ENCODE measurements around the gene GMDS. TPM values are rescaled to one million over a fixed set of nuclear protein-coding genes. Genes with fewer than 3 reads are reported as not detected.

The GMDS gene
- polyA plus RNA-seq, 1 of the 3 experiments (the other 2 are of a cell fraction), result 12.3 TPM

GRCh38 chr6:2124260-2124709 is 121.1 kb downstream of the GMDS start:
- ChIA-PET POLR2A (no interaction called here), CTCF (interaction anchor here (1.5 kb wide), 1 partner anchor 15 kb away, joined by 5 read pairs; no protein-coding TSS in a partner anchor)
- 86% methylated on average over 11 of the region's 11 CpGs for WGBS (ENCODE audit: low lambda C conversion rate)
- TF ChIP-seq, protein P1, sequence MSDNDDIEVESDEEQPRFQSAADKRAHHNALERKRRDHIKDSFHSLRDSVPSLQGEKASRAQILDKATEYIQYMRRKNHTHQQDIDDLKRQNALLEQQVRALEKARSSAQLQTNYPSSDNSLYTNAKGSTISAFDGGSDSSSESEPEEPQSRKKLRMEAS (IDR thresholded peaks at IDR 0.05; ENCODE audit: low read depth), result no peak
- TF ChIP-seq TCF12 (IDR thresholded peaks at IDR 0.05), result no peak
- TF ChIP-seq, protein P2, sequence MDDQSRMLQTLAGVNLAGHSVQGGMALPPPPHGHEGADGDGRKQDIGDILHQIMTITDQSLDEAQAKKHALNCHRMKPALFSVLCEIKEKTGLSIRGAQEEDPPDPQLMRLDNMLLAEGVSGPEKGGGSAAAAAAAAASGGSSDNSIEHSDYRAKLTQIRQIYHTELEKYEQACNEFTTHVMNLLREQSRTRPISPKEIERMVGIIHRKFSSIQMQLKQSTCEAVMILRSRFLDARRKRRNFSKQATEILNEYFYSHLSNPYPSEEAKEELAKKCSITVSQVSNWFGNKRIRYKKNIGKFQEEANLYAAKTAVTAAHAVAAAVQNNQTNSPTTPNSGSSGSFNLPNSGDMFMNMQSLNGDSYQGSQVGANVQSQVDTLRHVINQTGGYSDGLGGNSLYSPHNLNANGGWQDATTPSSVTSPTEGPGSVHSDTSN (IDR thresholded peaks at IDR 0.05), result no peak
- TF ChIP-seq TAF1 (IDR thresholded peaks at IDR 0.05; ENCODE audit: borderline replicate concordance, low read depth, low read length), result no peak
- no peak for TF ChIP-seq RXRA (IDR thresholded peaks at IDR 0.05; ENCODE audit: borderline replicate concordance, low read depth)
- no peak for TF ChIP-seq ZBTB33 (IDR thresholded peaks at IDR 0.05; ENCODE audit: borderline replicate concordance, low read depth)
- TF ChIP-seq, protein P3, sequence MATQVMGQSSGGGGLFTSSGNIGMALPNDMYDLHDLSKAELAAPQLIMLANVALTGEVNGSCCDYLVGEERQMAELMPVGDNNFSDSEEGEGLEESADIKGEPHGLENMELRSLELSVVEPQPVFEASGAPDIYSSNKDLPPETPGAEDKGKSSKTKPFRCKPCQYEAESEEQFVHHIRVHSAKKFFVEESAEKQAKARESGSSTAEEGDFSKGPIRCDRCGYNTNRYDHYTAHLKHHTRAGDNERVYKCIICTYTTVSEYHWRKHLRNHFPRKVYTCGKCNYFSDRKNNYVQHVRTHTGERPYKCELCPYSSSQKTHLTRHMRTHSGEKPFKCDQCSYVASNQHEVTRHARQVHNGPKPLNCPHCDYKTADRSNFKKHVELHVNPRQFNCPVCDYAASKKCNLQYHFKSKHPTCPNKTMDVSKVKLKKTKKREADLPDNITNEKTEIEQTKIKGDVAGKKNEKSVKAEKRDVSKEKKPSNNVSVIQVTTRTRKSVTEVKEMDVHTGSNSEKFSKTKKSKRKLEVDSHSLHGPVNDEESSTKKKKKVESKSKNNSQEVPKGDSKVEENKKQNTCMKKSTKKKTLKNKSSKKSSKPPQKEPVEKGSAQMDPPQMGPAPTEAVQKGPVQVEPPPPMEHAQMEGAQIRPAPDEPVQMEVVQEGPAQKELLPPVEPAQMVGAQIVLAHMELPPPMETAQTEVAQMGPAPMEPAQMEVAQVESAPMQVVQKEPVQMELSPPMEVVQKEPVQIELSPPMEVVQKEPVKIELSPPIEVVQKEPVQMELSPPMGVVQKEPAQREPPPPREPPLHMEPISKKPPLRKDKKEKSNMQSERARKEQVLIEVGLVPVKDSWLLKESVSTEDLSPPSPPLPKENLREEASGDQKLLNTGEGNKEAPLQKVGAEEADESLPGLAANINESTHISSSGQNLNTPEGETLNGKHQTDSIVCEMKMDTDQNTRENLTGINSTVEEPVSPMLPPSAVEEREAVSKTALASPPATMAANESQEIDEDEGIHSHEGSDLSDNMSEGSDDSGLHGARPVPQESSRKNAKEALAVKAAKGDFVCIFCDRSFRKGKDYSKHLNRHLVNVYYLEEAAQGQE (IDR thresholded peaks at IDR 0.05; ENCODE audit: low read depth, low read length), result no peak
- no peak for TF ChIP-seq RCOR1 (IDR thresholded peaks at IDR 0.05; ENCODE audit: low read length)
- TF ChIP-seq SMC3 (IDR thresholded peaks at IDR 0.05; ENCODE audit: low read depth, low read length), result no peak
- no peak for TF ChIP-seq GABPA (IDR thresholded peaks at IDR 0.05; ENCODE audit: low read depth)
- TF ChIP-seq, protein P4, sequence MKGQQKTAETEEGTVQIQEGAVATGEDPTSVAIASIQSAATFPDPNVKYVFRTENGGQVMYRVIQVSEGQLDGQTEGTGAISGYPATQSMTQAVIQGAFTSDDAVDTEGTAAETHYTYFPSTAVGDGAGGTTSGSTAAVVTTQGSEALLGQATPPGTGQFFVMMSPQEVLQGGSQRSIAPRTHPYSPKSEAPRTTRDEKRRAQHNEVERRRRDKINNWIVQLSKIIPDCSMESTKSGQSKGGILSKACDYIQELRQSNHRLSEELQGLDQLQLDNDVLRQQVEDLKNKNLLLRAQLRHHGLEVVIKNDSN (IDR thresholded peaks at IDR 0.05; ENCODE audit: borderline replicate concordance, low read depth), result no peak
- no peak for TF ChIP-seq FOXM1 (IDR thresholded peaks at IDR 0.05; ENCODE audit: low read depth)
- H3K27ac ChIP-seq (ENCODE audit: low read depth in 2 of 2, low read length in 1 of 2), result no peak overlapping the region
- no peaks in the 10 kb centered on the region for H3K9me2 ChIP-seq
- peaks cover 0 to 4% of the 10 kb centered on the region in 2 experiments; a peak in 1 of 4 replicates for H3K4me1 ChIP-seq (ENCODE audit: control insufficient read depth in 1 of 2, insufficient read depth in 2 of 2, low read depth in 1 of 2, low read length in 1 of 2)
- H3F3A ChIP-seq (replicated peaks; ENCODE audit: insufficient read depth), result no peaks in the 10 kb centered on the region
- no peaks in the 10 kb centered on the region for H3K27me3 ChIP-seq (ENCODE audit: insufficient read depth)
- no peak overlapping the region for H2AFZ ChIP-seq (ENCODE audit: low read depth)
- H3K9ac ChIP-seq, result no peak overlapping the region
- no peak overlapping the region for H3K4me3 ChIP-seq (ENCODE audit: low read depth in 2 of 2, low read length in 1 of 2)
- no peaks in the 10 kb centered on the region for H4K20me1 ChIP-seq (ENCODE audit: insufficient read depth)
- no peak overlapping the region for H3K4me2 ChIP-seq
- H3K36me3 ChIP-seq (replicated peaks in 1 of 2; ENCODE audit: control insufficient read depth in 1 of 2, insufficient read depth in 2 of 2, low read length in 1 of 2), result no peaks in the 10 kb centered on the region
- no peak for DNase-seq
- no peaks in the 10 kb centered on the region for H3K9me3 ChIP-seq
- no peaks in the 10 kb centered on the region for H3K79me2 ChIP-seq (ENCODE audit: insufficient read depth)

Data from SK-N-SH (cell line).